Effector CD8-positive, alpha-beta T cell (primary cell): ENCODE results near the gene RPL5.
A peak's percentile ranks its signal among the peaks of the same experiment; 100 is the strongest.

ENCODE experiments used
- DNase-seq: peaks from one replicate; lab custom pipeline; 2025; lab: John Stamatoyannopoulos, UW

RPL5 gene

DNA sequence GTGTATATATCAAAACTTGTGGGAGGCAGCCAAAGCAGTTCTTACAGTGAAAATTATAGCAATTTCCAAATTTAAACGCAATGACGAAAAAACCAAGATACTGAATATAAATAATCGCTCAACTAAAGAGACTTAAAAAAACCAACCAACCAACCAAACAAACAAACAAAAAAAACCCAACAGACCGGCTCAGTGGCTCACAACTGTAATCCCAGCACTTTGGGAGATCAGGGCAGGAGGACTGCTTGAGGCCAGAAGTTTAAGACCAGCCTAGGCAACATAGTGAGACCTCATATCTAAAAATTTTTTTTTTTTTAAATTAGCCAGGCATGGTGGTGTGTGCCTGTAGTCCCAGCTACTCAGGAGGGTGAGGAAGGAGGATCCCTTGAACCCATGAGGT, 23.4 kb downstream of the RPL5 start:
- no peak for DNase-seq

DNA sequence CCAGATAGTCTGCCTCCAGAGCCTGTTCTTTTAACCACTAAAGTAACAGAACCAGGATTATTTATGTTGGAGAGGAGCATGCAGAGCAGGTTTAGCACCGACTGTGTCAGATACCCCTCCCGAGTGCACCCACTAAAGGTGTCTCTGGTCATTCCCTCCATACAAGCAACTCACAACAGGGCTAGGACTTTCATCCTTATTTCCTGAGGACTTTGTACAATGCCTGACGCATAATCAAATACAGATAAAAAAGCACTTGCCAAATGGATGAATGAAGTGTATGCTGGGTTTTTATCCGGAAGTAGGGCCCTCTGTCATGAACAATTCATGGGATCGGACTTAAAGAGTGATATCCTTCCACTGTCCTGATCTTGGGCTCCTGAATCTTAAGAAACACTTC, 26.0 kb downstream of the RPL5 start:
- DNase-seq = no peak

DNA sequence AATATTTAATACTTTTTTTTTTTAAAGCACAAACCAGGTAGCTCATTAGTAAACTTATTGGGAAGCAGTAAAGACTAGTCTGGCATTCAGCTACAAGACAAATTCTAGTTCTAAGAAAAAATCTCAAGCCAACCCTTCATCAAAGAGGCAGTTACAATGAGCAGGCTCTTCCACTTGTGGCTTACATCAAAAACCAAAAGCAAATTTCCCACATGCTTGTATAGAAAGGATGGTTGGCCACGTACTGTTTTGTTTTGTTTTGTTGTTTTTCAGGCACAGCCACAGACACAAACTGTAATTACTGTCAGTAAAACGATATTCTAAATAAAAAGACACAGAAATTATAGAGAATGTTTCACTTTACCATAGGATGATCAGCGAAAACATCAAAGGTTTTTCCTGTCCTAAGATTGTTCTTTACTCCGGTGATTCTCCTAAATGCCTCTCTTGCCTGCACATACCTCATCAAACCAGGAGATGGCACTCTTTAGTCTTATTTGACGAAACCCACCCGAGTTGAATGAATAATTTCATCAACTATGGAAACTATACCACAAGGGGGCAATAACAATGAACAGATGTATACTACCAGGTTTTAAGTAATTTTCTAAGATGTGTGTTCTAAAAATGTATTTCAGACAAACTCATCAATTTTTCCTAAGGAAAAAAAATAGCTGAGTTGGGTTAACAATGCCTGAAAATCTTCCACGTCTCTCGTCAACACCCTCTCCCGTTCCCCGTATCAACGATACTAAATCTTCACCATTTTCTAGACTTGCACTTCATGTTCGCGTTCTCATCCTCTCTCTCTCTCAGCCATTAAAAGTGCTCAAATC, 26.9 kb downstream of the RPL5 start:
- DNase-seq = peak; percentile 29

DNA sequence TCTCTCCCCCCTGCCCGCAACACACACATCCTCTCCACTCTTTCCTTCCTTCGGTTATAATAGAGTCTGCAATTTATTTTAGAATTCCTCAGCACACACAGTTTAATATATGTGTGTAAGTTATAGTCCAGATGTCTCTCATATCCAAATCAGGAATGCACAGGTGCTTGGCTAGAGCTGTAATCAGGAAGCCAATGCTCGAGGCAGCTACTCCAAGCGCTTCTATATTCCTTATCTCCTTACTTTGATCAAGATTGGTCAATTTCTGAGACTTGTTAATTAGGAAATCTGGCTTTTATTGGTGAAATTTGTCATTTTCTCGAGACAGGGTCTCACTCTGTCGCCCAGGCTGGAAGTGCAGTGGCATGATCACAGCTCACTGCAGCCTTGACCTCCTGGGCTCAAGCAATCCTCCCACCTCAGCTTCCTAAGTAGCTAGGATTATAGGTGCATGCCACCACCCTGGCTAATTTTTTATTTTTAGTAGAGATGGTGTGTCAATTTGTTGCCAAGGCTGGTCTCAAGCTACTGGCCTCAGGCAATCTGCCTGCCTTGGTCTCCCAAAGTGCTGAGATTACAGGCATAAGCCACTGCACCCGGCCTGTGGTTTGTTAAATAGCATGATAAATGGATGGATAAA, 27.7 kb downstream of the RPL5 start:
- no peak for DNase-seq

DNA sequence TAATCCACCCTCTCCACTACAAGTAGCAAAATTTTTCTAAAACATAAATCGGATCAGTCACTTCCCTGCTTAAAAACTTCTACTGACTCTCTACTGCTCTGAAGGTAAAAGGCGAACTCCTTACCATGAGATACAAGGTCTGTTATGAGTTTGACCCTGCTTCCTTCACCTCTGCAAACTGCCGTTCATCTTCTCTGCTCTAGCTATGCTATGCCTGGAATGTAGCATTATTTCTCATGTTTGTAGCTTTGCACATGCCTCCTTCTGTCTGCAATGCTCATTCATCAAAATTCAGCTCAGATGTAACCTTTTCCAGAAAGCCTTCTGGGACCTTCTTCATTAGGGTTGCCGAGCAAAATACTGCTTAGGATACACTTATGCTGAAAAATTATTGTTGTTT, 30.8 kb downstream of the RPL5 start:
- DNase-seq = no peak

DNA sequence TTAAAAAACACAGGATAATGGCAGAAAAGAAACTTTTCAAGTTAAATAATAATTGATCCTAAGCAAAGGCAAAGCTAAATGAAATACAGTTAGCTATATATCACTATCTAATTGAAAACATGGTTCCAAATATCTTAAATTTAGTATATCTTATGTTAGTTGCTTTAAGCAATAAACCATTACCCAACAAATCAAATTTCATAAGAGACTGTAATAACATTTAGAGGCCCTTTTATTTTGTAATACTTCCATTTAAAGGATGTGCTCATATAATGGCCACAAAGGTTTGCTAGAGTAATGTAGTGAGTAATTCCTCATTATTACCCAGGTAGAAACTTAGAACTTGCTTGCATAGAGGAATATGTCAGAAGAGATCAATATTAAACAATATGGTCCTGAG, 32.3 kb downstream of the RPL5 start:
- DNase-seq = no peak

DNA sequence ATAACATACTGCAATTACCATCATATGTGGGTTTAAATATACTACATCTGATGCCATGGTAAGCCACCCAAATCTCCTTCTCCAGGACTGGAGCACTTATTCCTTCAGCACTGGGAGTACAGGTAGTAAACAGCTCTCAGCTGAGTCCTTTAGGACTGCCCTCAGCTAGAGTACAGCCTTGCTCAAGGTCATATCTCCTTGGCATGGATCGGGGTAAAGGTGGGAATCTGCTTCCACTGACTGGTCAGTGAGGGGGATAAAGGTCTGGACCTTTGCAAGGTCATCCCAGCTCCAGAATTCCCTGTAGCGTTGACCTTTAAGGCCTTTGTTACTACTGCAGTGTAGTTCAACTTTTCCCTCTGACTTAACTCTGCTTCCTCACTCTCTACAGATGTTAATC, 38.8 kb downstream of the RPL5 start:
- no peak for DNase-seq

DNA sequence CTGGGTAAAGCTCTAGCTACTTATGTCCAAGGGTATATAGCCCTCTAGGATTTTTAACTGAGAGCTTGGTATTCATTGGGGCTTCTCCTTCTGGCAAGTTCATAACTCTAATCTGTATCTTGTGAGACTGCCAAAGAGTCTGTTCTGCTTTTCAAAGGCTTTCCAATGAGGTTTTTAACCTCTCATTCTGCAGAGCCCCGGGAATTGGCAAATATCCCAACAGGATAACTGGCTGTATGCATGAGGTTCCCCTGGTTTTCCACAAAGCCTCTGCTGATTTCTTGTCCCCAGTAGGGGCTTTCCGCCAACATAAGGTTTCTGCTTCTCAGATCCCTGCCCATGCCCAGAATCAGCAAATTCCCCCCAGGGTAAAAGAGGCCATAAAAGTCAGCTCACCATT, 40.9 kb downstream of the RPL5 start:
- no peak for DNase-seq

DNA sequence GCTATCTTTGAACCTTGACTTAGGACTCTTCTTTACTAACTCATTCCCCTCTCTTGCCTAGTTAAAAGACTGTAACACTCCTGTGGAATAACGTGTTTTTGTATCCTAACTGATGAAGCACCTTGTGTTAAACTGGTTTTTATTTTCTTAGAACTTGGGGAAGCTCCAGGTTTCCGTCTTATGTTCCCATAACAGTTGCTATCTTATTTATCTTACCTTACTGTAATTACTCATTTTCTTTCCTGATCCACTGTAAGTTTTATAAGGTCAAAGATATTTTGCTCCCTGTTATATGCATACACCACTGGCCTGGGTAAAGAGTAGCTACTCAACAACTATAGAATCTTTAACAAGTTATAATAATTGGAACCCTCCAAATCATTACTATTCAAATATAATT, 43.1 kb downstream of the RPL5 start:
- DNase-seq = no peak

DNA sequence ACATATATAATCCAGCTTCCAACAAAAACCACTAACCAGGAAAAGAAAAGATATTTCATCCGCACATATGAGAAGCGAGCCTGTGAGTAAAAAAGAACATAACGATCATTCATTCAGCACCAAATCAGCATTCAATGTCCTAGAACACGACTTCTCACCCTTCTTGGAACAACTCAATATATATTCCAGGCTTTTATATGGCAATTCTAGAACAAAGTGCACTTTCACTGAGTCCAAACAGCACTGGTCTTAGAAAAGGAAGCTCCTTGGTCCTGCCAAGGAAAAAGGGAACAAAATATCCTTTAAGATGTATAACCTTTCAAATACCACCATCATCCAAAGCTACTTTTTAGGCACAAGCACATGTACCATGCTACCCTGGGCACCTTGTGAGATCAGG, 44.5 kb downstream of the RPL5 start:
- DNase-seq = no peak

DNA sequence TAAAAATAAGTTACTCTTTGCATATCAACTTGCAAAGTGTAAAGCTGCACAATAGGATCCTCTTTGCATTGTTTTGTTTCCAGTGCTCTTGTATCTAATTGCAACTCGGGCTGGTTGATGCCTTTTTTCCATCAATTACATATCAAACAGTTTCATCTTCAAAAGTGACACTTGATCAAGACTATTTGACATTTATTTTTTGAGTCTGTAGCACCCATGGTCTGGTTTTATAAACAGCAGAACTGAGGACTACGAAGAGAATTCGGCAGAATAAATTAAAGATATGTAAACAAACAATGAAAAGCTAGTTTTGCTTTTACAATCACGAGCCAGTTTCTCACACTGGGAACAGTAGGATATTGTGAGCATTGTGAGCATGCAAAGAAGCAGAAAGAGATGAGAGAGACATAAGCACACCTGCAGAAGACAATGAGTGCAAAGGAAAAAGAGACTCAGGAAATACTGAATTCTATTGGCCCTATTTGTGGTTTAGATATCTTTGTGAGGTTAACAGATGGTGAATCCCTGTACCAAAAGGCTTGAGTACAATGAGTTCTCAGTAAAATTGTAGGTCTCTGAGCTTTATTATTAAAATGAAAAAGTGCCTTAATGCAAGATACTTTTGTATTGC, 45.4 kb downstream of the RPL5 start:
- no peak for DNase-seq

DNA sequence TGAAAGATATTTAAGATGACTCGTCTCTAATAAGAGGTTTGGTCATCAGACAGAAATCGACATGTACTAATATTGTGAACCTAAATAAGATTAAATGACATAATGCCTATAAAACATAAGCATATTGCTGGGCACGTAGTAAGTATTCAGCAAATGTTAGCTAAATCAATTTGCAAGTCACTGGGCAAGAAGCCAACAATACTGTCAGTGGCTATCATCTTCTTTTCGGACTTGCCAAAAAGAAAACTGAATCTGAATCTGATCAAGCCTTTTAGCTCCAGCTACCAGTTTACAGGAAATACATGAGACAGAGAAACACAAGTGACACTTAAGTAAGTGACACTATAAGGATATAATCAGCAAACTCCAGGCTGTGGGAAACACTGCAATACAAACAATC, 46.0 kb downstream of the RPL5 start:
- no peak for DNase-seq

DNA sequence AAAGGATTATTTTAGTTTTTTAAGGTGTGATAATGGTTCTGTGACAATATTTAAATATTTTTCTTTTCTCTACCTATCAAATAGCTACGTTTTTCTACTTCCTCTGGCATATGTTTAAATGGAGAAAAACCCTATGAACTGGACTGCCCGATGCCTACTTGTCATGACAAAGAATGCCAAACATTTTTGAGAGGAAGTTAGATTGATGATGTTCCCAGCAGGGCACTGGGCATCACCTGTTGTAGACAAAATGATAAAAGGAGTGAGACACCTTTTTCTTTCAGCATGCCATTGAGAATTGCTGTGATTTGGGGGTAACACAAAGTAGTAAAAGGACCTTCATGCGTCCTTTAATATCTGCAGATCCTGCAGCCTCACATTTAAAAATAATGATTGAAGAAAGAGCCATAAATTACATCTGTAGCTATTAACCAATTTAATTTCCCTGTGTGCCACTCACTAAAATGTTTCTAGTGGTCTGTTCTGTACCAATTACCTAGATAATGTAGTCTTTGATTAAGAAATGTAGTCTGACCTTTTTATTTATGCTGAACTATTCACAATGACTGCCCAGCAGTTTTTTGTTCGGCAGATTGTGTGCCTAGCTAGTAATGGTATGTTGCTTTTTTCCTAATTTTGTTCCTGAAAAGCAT, 47.6 kb downstream of the RPL5 start:
- DNase-seq = no peak

DNA sequence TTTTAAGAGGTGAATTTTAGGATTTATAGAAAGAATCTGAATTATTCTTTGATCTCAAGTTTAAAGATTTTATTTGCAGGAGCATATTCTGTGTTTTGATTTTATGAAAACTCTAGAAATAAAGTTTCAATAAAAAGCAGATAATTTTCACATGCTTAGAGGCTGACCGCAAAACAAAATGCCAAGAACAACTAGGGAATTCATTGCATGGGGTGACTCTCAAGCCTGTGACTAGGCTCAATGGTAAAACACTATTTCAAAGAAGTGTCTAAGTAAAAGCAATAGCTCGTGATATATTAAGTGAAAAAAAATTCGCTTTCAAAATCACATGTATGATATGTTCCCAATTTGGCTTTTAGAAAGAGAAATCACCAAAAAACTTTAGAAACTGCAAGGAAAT, 49.6 kb downstream of the RPL5 start:
- no peak for DNase-seq

DNA sequence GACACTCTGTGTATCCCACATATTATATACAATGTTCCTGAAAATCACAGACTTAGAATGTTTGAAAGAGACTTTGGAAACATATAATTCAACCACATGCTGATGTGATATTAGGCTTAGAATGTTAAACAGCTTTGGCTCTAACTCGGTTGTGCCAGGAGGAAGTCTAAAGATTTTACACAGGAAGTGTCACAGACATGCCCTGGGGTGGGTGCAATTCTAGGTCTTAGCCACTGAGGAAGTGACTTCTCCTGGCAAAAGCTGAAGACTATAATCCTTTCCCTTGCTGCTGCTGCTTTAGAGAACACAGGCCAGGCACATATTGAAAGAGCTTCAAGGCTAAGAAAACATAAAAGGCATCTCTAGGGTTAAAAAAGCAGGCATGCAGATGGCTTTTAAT, 51.0 kb downstream of the RPL5 start:
- DNase-seq = no peak

DNA sequence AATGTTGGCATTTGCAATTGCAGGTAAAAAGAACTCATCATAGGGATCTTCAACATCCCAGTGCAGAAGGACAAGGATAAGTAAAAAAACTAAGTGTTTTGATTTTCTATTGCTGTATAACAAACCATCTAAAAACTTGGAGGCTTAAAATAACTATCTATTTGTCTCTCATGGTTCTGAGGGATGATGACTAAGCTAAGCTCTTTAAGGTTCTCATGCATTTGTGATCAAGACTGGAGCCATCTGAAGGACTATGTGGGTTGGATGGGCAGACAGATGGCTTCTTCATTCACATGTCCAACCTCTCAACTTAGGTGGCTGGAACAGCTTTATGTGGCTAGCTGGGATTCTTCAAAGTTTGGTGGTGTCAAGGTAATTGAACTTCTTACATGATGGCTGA, 51.5 kb downstream of the RPL5 start:
- no peak for DNase-seq

DNA sequence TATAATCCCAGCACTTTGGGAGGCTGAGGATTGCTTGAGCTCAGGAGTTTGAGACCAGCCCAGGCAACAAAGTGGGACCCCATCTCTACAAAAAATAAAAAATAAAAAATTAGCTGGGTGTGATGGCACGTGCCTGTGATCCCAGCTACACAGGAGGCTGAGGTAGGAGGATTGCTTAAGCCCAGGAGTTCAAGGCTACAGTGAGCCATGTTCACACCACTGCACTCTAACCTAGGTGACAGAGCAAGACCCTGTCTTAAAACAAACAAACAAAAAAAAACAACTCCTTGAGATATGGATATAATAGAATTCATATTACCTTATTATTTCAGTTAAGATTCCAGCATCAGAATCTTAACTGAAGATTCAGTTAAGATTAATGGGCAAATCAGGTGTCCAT, 52.4 kb downstream of the RPL5 start:
- DNase-seq = no peak

DNA sequence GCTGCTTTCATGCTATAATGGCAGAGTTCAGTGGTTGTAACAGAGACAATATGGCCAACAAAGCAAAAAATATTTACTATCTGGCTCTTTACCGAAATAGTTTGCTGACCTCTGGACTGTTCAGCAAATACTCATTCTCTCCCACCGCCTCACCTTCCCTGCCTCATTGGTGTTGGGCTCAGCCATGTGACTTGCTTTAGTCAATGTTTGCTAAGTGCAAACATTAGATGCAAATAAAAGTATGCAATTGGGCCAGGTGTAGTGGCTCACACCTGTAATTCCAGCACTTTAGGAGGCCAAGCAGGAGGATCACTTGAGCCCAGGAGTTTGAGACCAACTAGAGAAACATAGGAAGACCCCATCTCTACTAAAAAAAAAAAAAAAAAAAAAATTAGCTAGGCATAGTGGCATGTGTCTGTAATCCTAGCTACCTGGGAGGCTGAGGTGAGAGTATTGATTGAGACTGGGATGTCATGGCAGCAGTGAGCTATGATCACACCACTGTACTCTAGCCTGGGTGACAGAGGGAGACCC, 55.1 kb downstream of the RPL5 start:
- no peak for DNase-seq

DNA sequence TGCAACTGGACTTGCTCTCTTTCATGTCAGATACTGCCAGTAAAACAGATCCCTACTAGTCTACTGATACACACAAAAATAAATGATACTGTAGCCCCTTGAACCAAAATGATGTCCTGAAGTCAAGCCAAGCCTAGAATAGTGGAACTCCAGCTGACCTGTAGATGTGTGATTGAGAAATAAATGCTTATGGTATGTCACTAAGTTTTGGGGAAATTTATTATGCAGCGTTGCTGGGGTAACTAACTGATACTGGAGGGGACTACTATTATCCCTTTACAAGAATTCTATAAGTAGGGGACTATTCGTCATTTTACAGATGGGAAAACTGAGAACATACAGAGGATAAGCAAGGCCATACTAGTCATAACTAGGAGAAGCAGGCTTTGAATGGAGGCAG, 55.6 kb downstream of the RPL5 start:
- no peak for DNase-seq
